Right renal cortex interstitium (tissue), 3 donors: ENCODE measurements around the gene ZNF236. TPM values are rescaled to one million over a fixed set of nuclear protein-coding genes. Genes with fewer than 3 reads are reported as not detected.
A peak's percentile ranks its signal among the peaks of the same experiment; 100 is the strongest.

Experiments
- DNase-seq, 3 donors: peaks; one replicate each; pipeline ENCODE4 v3.0.0-alpha.2; 2013; ENCODE audit warnings: low read depth in 3 of 3, low spot score in 2 of 3
- polyA plus RNA-seq, 3 donors: library from polyadenylated mRNA; unstranded; fragments of 120-200 nt; gene quantifications; one replicate each; pipeline ENCODE4 v1.2.1, GENCODE V29; 2013; ENCODE audit not compliant: insufficient read length in 3 of 3

The ZNF236 gene
- polyA plus RNA-seq, 3 donors, result 9.3 to 10.9 (median 9.6) TPM

- DNase-seq, result no peak
Measured at GRCh38 chr18:76897257-76897656, 74.9 kb downstream of the ZNF236 start.

DNA sequence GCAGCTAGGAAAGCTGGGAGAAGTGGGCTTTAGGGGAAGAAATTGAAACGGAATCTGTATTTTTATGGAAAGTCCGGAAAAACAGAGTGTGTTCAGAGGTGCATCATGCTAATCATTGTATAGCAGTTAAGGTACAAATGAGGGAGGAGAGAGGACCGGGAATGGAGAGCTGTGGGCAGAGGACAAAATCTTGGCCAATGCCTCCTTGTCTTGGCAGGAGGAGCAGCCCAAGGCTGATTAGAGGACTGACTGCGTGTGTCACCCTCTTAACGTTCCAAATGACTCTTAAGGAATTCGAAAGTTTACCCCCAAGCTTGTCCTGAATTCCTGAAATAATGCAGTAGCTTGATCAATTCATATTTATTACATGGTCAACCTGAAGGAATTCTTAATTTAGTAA, 81.0 kb downstream of the ZNF236 start:
- no peak for DNase-seq

GRCh38 chr18:76905821-76906220, 83.5 kb downstream of the ZNF236 start:
- DNase-seq, result no peak

- DNase-seq, result no peak
Measured at GRCh38 chr18:76908277-76908676, 85.9 kb downstream of the ZNF236 start.

GRCh38 chr18:76909439-76909838, 87.1 kb downstream of the ZNF236 start:
- no peak for DNase-seq

- no peak for DNase-seq
Measured at GRCh38 chr18:76911440-76911839, 89.1 kb downstream of the ZNF236 start.

- DNase-seq, result no peak
Measured at GRCh38 chr18:76913583-76913982, 91.2 kb downstream of the ZNF236 start.

GRCh38 chr18:76914314-76914713, 92.0 kb downstream of the ZNF236 start:
- DNase-seq, result no peak

DNA sequence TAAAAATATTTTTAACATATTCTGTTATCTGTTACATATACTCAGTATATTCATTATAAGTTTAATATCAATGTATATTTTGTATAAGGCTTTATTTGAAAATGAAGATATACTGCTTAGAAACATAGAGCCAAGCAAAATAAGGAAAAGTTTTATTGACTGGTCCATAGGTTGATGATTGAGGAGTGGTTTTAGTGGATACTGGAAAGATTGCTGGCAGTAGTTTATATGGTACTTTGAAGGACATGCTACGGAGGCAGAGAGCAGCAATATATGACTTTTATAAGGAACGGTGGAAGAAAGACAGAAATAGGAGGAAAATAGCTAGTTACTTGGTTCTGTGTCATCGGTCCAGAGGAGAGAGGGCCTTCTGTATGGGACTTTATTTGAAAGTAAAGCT, 92.4 kb downstream of the ZNF236 start:
- DNase-seq, result no peak

- no peak for DNase-seq
Measured at GRCh38 chr18:76915456-76915855, 93.1 kb downstream of the ZNF236 start.

GRCh38 chr18:76920974-76921373, 98.6 kb downstream of the ZNF236 start:
- DNase-seq, result no peak

- DNase-seq, result peak in 1 of 3 donors; percentile 23
Measured at GRCh38 chr18:76922107-76922506, 99.8 kb downstream of the ZNF236 start.

GRCh38 chr18:76923485-76924085, 101.2 kb downstream of the ZNF236 start:
- DNase-seq, result no peak

DNA sequence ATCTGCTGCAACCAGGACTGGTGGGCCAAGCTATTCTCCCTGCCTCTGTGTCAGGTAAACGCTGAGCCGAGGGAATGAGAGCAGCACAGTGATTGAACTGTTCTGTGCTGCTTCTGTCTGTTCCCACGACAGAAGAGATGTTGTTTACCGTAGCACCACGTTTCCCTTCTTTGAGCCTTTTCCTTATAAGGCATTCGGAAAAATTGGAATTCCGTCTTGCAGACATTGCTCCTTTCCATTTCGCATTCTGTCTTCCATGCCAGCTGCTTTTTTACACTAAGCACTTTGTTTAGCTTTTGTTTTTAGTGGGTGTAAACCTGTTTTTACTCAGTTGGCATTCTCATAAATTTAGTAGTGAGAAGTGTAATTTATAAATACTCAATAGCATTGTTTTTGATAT, 103.1 kb downstream of the ZNF236 start:
- no peak for DNase-seq

- DNase-seq, result no peak
Measured at GRCh38 chr18:76927223-76927725, 104.9 kb downstream of the ZNF236 start.

DNA sequence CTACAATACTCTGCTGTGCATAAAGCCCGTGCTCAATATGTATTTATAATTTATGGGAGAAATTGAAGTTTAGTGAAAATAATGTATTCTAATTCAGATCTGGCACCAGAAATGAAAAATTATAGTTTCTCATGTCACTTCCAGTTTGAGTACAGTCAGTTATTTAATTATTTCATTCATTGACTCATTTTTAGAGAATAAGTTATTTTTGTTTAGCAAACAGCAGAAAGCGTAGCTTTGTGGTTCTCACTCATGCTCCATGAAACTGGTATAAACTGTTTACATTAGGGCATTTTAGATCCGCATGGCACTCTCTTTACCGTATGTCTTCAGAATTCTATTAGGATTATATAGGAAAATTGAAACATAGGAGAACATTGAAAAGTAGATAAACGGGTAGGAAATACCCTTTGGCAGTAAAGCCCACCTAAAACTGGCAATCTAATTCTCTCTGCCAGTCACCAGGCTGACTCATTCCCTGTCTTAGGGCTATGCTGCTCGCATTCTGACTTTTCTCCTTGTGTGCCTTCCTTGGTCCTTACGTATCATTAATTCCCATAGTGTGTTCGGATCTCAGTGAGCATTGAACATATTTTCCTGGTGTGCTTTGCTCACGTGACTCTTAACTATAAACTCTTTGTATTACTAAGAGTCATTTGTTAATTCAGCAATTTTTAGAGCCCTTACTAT, 106.0 kb downstream of the ZNF236 start:
- no peak for DNase-seq

- no peak for DNase-seq
Measured at GRCh38 chr18:76931171-76931570, 108.8 kb downstream of the ZNF236 start.

GRCh38 chr18:76932026-76932819, 109.9 kb downstream of the ZNF236 start:
- DNase-seq, result no peak

DNA sequence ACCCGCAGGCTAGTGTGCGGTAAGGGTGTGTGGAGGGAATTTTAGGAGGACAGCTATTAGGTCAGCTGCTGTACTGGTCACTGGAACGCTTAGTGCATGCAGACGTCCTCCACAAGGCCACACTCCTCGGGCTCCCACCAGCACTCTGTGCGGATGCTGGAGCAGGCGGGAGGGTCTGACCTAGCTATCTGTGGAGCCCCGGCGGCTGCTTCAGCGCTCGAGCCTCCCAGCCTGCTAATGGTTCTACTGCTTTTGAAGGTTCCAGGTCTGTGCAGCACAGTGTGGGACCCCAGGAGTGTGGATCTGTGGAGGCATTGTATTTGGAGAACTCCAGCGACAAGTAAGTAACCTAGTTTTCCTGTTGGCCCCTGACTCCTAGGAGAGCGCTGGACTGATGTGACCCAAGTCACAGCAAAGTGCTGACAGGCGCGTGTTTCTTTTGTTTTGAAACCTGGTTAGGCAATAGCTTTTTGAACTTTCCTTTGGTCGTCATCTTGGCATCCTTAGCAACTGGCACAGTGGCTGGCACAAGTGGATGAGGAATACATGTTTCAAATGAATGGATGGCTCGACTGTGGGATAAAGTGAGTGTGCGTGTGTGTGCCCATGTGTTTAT, 113.5 kb downstream of the ZNF236 start:
- no peak for DNase-seq

DNA sequence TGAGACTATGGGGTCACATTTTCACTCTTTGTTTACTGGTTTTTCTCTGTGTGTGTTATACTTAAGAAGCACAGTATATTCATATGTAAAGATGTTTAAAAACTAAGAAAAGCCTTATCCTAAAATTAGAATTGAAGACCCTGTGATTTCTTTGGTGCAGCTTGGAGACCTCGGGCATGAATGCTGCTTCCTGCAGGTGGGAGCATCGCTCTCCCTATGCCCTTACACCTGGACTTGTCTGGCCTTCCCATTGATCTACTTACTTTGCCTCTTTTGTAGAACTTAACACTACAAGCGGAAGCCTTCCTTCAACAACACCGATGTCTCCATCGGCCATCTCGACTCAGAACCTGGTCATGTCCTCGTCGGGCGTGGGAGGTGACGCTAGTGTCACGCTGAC, 114.5 kb downstream of the ZNF236 start:
- no peak for DNase-seq

GRCh38 chr18:76937597-76937996, 115.2 kb downstream of the ZNF236 start:
- no peak for DNase-seq
